HG03108 (cell line): ENCODE results near the gene DNAH8.
A peak's percentile ranks its signal among the peaks of the same experiment; 100 is the strongest.

Experiments used
- ATAC-seq: cut with Tn5 transposase; IDR thresholded peaks from one replicate; pipeline ENCODE4 v1.9.1; 2021; ENCODE audit warnings: moderate library complexity; ENCODE audit not compliant: unreplicated experiment

DNAH8 gene

GRCh38 chr6:38749473-38749872 is 34.4 kb downstream of the DNAH8 start:
- ATAC-seq: no peak

DNA sequence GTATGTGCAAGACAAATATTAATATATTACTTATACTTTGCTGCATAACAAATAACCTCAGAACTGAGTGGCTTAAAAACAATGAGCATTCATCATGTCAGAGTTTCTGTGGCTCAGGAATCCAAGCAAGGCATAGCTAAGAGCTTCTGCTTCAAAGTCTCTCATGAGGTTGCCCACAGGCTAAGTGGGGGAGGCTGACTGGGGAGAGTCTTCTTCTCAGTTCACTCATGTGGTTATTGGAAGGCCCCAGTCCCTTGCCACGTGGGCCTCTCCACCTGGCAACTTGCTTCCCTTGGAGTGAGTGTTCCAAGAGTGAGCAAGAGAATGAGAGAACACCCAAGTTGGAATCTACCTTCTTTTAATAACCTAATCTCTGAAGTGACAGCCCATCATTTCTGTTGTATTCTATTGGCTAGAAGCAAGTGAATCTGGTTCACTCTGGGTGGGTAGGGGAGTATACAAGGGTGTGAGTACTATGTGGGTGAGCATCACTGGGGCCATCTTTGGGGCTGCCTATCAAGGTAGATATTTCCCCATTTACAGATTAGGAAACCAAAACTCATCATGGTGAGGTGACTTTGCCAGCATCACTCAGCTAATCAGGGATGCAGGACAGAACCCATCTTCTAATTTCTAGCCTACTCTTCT is 36.0 kb downstream of the DNAH8 start:
- no peak for ATAC-seq

- ATAC-seq: no peak
These were observed 38.6 kb downstream of the DNAH8 start for GRCh38 chr6:38753707-38754106.

GRCh38 chr6:38755207-38755606 is 40.1 kb downstream of the DNAH8 start:
- ATAC-seq: no peak

GRCh38 chr6:38755874-38756273 is 40.8 kb downstream of the DNAH8 start:
- no peak for ATAC-seq

GRCh38 chr6:38760097-38760496 is 45.0 kb downstream of the DNAH8 start:
- ATAC-seq: no peak

DNA sequence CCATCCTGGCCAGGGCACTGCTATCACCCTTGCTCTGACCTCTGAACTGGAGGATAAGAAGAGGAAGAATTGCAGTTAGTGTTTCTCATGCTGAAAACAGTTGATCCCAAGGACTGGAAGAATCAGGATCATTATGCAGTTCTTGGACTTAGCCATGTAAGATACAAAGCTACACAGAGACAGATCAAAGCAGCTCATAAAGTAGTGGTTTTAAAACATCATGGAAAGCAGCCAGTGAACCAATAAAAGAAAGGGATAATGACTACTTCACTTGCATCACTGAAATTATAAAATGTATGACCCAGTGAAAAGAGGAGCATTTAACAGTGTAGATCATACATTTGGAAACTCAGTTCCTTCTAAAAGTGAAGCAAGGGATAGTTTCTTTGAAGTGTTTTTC is 47.7 kb downstream of the DNAH8 start:
- ATAC-seq: no peak

DNA sequence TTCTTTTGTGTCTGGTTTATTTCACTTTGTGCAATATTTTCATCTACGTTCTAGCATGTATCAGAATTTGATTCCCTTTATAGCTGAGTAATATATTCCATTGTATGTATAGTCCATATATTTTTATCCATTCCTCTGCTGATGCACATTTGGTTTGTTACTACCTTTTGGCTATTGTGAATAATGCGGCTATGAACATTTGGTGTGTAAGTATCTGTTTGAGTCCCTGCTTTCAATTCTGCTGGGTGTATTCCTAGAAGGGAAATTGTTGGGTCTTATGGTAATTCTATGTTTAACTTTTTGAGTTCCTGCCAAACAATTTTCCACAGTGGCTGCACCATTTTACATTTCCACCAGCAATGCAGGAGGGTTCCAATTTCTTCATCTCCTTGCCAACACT is 52.4 kb downstream of the DNAH8 start:
- no peak for ATAC-seq

GRCh38 chr6:38773338-38773737 is 58.2 kb downstream of the DNAH8 start:
- no peak for ATAC-seq

DNA sequence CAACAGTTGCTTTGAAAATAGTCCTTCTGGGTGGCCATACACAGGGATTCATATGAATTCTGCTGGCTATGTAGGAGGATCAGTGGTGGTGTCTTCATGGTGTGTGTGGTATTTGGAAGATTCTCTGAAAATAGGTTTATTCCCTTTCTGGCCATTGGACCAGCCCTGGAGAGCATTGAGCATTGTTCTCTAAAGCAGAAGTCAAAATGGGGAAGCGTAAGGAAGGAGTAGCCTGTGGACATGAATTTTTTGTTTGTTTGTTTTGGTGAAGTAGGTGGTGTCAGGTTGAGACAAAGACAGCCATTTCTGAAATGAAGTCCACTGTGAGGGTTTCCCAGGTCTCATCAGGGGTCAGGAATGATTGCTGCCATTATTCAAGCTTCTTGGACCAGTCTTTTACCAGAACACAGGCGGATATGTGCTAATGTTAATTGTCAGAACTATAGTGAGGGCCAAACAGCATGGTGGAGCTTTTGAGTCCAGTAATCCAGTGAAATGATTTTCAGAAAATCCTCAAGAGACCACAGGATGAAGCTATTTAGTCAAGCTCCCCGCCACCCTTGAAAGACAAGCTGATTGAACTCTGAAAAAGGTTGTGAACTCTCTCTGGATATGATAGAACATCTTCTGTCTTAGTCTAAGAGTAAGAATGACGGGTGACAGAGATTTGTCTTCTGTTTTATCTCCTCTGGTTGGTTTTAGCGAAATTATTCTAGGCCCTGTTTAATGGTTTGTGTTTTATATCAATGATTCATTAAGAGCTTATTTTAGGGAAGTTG is 60.0 kb downstream of the DNAH8 start:
- ATAC-seq: no peak

GRCh38 chr6:38775870-38776269 is 60.8 kb downstream of the DNAH8 start:
- peak; percentile 63 for ATAC-seq

DNA sequence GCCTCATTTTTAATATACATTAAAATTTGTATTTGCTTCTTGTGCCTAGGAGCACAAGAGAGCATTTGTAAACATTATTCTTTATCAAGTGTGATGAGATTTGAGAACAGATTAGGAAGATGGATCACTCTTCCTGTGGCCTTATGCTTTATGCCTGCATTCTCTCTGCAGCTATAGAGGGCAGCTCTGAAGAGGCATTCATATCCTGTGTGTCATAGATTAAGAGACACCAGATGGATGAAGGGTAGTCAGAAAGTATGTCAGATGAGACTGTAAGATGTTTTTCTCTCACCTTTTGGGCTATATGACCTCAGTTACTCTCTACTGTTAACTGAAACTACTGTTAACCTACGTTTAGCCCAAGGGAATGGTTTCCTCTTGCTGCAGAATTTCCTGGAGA is 61.4 kb downstream of the DNAH8 start:
- no peak for ATAC-seq

DNA sequence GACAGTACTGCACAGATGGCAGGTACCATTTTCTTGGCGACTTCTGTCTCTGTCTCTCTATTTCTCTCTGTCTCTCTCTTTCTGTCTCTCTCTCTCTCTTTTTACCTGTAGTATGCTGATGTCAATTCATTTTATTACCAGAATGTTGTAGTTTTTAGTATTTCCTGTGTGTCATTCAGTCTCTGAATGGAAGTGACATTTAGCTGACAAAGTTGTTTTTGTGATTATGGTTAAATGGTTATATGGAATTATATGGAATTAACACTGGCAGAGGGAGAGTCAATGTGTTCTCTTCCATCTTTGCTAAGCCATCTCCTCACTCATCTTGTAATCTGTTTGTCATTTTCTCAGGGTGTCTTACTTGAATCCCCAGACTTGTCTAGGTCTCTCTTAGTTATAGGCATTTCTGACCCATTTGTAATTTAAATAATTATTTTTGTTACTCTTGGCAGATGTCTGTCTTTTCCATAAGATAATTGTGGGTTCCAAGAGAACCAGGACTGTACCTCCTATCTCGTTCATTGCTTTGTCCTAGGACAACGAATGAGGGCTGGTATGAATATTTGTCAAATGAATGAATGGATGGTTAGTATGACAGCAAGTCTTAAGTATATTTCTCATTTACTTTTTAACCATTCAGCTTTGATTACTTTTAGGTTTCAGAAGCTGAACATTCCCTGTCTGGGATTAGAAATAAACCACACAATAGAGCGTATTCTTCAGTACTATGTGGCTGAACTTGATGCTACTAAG is 64.4 kb downstream of the DNAH8 start:
- ATAC-seq: no peak

GRCh38 chr6:38782616-38783015 is 67.5 kb downstream of the DNAH8 start:
- ATAC-seq: no peak

DNA sequence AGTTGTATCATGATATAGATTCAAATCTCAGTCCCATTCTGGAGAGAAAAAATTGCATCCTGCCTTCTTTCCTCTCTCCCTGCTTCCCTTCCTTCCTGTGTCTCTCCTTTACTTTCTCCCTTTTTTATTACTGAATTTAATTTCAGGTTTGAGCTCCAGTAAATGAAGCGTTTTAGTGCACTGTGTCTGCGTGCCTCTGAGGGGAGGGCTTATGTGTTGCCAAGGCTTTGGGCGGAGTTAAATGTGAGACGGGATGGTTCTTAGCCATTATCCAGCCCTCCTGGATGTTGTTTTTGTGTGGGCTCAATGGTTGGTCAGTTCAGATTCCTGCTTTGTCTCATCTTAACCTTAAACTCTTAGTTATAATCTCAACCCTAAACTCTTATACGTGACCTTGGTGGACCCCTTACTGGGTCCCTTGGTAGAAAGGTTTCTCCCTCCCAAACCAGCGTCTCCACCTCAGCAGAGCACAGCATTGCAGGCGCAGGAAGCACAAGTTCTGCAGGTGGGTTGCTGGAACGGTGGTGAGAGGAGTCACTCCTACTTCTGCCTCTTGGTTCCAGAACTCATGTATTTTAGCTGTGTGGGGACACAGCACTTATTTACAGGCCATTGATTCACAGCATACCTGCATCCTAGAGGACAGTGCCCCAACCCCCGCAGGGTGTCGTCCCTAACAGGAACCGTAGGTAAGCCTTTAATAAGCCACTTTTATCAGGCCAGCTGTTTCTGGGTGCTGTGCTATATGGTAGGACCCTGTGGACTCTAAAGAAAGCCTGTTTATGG is 68.5 kb downstream of the DNAH8 start:
- no peak for ATAC-seq

- no peak for ATAC-seq
These were observed 69.6 kb downstream of the DNAH8 start for GRCh38 chr6:38784506-38785235.

GRCh38 chr6:38786486-38786885 is 71.4 kb downstream of the DNAH8 start:
- ATAC-seq: no peak

DNA sequence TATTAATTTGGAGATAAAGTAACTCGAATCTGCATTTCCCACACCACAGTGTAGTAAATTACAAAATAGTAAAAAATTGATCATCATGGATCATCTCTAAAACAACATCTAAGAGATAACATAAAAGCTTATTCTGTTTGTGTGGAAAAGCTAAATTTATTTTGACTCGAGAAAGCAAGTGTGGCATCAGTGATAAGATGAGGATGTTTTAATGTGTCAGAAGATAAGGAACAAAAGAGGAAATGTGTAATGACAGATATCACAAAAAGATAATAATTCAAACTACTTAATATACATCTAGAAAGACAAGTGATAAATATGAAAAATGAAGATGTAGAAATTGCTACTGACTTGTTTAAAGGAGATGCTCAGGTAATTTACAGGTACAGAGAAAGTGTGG is 74.1 kb downstream of the DNAH8 start:
- no peak for ATAC-seq

DNA sequence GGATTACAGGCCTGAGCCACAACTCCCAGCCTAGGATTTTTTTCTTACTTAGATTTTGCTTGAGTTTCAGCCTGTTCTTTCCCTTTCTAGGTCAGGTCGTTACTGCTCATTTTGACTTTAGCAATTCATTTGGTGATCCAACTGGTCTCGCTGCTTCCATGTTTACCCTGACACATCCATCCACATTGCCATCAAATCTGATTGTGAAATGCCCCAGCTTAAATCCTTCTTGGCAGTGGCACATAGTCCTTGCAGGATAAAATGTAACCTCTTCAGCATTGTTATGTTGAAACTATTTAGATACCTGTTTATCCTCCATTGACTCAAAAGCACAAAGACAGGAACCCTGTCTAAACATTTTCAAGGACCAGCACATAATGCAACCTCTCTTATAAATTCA is 77.2 kb downstream of the DNAH8 start:
- no peak for ATAC-seq

DNA sequence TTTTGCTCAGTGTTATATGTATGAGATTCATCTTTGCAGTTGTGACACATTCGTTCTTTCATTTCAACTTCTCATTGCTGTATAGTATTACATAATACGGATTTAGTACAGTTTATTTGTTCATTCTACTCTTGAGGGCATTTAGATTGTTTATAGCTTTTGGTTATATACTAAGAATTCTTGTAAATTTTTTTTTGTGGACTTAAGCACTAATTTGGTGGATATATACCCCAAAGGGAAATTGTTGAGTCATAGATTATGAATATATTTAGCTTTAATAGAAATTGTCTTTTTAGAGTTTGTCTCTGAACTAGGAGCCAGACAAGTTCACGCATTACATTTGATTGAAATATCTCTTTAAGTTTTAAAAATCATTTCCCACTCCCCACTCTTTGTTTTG is 79.6 kb downstream of the DNAH8 start:
- no peak for ATAC-seq

- ATAC-seq: no peak
These were observed 80.9 kb downstream of the DNAH8 start for GRCh38 chr6:38796006-38796405.
